Activated CD8-positive, alpha-beta memory T cell treated with anti-CD3 and anti-CD28 coated beads, Interleukin-2, amount 50 U/mL, for 1 hour (primary cell): Measurements from ENCODE around the gene HIF1AN.

Source experiments
- DNase-seq: peaks from one replicate; pipeline ENCODE4 v3.0.0-alpha.2; 2020; ENCODE audit errors: extremely low read depth

The HIF1AN gene

GRCh38 chr10:100522107-100522801 lies 13.5 kb upstream of the HIF1AN start:
- DNase-seq = no peak

DNA sequence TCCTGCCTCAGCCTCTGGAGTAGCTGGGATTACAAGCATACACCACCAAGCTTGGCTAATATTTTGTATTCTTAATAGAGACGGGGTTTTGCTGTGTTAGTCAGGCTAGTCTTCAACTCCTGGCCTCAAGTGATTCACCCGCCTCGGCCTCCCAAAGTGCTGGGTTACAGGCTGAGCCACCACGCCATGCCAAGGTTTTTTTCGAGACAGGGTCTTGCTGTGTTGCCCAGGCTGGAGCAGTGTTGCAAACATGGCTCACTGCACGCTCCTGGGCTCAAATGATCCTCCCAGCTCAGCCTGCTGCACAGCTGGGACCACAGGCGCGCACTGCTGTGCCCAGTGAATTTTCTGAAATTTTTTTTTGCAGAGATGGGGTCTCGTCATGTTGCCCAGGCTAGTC lies 12.8 kb upstream of the HIF1AN start:
- DNase-seq = no peak

- no peak for DNase-seq
Observed at GRCh38 chr10:100524206-100524605, 11.5 kb upstream of the HIF1AN start.

DNA sequence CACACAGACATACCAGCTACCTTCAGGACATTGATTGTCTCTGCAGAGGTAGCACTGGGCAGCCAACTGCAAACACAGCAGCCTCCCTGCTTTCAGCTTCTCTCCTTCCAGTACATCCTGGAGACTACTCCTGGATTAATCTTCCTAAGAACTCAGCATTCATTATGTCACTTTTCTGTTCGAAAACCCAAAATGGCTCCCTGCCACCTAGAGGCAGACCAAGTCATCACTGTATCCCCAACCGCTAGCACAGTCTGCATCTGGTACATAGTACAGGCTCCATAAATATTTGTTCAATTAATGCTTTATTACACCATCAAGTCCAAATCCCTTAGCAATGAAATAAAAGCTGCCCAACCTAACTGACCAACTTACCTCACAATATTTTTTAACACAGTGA lies 11.1 kb upstream of the HIF1AN start:
- no peak for DNase-seq

- DNase-seq = no peak
Observed at GRCh38 chr10:100528123-100528886, 7.4 kb upstream of the HIF1AN start.

GRCh38 chr10:100528921-100529474 lies 6.7 kb upstream of the HIF1AN start:
- no peak for DNase-seq

DNA sequence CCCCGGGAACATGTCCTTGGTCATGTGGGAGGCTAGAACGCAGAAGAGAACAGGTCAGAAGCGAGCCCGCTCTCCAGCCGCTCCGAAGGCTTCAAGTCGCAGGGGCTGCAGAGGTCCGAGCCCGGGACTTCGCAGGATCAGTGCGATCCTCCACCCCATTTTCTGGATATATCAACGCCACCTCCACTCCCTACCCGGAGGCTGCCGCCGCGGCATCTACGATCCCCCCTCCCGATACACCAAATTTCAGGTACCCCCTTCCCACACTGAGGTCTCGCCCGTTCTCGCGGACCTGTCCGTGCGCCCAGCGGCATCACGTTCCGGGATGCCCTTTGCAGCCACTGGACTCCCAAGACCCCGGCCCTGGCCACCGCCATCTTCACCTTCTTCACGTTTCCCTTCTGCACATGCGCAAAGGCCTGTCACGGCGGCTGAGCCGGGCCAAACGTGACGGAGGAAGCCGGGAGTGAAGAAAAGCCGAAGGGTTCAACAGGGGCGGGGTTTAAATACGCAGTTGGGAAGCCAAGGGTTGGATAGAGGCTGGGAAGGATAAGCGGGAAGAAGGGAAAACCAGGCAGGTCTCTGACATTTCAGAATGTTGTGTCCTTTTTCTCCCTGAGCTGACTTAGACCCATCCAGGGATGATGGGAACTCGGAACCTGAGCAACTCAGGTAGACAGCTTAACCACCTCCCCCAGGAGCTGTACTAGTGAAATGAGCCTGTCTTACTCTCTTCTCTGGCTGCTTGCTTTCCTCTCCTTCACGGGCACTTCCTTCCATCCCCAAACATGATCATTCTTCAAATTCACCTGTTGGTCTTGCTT lies 6.1 kb upstream of the HIF1AN start, which contains the start of gene NDUFB8:
NDUFB8 (minus strand) TSS at position 397 of the 824 bp plus-strand sequence; CDS start at position 377, 20 bp downstream.
- DNase-seq = peak; percentile 82

- DNase-seq = no peak
Observed at GRCh38 chr10:100531761-100532160, 4.0 kb upstream of the HIF1AN start.

GRCh38 chr10:100534726-100535125 lies 1.0 kb upstream of the HIF1AN start:
- no peak for DNase-seq

GRCh38 chr10:100535338-100535714 lies 417 bp upstream of the HIF1AN start:
- no peak for DNase-seq

- DNase-seq = no peak
Observed at GRCh38 chr10:100537475-100537874, 1.7 kb downstream of the HIF1AN start.

- no peak for DNase-seq
Observed at GRCh38 chr10:100544950-100545349, 9.2 kb downstream of the HIF1AN start.

- DNase-seq = no peak
Observed at GRCh38 chr10:100551196-100551595, 15.5 kb downstream of the HIF1AN start.

DNA sequence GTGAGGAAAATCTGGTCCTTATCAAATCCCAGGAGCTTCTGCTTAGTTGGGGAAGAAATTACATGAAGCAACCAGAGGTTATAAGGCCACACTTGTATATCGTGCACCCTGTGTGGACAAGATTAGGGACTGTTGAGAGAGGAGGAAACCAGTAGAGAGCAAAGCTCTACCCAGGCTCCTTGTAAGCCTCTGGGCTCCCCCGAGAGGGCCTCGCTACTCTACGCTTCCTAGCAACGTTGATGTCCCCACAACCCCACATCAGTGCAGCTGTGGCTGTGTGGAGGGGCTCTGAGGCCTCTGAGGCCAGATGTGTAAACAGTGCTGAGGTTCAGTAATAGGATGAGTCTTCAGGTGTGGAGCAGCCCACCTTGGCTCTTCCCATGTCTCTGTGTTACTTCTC lies 16.0 kb downstream of the HIF1AN start:
- DNase-seq = no peak

- DNase-seq = no peak
Observed at GRCh38 chr10:100553929-100554328, 18.2 kb downstream of the HIF1AN start.

DNA sequence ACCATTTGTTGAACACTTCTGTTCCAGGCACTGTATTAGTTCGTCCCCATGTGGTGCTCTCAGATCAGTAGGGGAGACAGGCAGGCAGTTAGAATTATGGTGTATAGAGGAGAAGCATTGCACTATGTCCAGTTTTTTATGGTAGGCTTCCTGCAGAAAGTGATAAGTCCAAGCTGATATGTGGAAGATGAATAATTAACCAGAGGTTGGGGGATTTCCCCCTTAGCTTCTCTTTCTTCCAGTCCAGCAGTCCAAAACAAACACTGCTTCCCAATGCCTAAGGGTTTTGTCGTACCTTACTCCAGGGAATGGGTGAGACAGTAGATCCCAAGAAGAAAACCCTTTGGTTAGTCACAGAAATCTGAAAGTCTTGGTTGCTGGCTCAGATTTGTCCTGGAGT lies 19.2 kb downstream of the HIF1AN start:
- DNase-seq = no peak

- DNase-seq = no peak
Observed at GRCh38 chr10:100560248-100560647, 24.5 kb downstream of the HIF1AN start.

- no peak for DNase-seq
Observed at GRCh38 chr10:100561005-100561404, 25.3 kb downstream of the HIF1AN start.

- peak; percentile 31 for DNase-seq
Observed at GRCh38 chr10:100562008-100562672, 26.4 kb downstream of the HIF1AN start.

- DNase-seq = no peak
Observed at GRCh38 chr10:100565206-100565985, 29.7 kb downstream of the HIF1AN start.

DNA sequence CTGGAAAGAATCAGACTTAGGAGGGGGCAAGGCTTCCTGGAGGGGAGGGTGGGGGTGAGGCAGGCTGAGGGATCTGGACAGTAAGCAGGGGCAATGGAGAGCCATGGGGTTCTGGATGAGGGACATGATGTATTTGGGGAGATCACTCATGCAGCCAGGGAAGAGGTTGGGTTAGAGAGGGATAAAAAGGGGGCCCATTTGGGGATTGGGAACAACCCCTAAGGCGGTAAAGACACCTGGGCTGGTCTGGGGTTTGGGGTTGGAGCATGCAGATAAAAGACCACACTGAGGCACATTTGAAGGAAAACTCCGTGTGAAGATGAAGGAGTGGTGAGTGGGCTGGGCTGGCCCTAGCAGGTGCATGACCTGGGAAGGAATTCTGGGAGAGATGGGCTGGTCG lies 30.8 kb downstream of the HIF1AN start:
- DNase-seq = no peak
